ENCODE measurements around the gene INSIG2. TPM values are rescaled to one million over a fixed set of nuclear protein-coding genes. Genes with fewer than 3 reads are reported as not detected.

The INSIG2 gene
- total RNA-seq, 1 experiment from 2014 or later: 4.4 TPM

DNA sequence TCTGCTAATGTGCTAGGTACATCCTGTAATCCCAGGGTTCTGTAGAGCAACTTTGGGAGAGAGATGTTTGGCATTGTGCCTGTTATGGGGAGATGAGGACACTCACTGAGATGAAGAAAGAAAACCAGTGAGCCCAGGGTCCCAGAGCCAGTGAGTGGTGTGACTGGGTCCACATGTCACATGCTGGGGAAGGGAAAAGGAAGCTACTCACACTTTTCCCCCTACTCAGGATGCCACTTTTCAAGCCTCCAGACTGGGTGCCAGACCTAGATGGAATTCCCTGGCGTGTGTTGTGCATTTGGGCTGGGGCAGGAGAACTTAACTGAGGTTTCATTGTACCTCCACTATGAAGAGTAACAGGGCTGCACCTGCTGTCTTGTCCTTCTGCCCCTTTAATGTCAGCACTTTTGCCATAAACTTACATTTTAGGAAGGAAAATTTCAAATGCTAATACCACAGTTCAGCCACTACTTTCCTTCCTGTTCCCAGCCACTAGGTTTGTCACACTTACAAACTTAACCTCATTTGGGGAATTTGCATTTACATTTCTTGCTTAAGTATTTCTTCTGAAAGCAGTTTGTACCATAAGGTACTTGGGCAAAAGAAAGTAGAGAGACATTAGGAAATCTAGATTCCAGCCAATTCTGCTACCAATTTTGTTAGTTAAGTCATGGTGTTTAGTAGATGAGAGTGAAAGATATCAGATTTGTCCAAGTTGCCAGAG is 10.2 kb downstream of the INSIG2 start:
- DNase-seq (ENCODE audit: low spot score): no peak

DNA sequence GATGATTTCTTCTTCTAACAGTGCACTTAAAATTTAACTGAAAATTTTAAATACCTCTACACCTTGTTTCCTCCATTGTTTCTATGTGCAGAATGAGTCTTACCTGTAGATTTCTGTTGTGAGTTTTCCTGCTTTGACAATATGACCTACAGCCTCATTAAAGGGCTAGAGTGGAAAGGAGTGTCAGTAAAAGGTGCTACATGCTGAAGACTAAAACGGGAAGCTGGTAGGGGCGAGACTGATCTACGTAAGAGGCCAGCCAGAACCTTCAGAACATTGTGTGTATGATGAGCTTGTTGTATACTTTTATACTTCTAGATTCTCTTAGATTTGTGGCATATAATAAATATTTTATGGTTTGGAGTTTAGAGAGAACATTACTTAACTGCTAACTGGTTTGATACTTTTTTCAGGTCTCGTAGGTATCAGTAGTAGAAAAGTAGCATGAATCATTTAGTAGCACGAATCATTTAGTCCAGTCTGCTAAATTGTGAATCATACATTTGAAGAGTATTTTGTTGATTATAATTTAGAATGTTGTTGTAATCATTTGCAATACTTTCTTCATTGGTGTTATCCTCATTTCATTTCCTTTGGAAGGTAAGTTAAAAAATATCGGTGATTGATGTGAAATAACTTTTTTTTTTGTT is 14.3 kb downstream of the INSIG2 start:
- no peak for DNase-seq (ENCODE audit: low spot score)

DNA sequence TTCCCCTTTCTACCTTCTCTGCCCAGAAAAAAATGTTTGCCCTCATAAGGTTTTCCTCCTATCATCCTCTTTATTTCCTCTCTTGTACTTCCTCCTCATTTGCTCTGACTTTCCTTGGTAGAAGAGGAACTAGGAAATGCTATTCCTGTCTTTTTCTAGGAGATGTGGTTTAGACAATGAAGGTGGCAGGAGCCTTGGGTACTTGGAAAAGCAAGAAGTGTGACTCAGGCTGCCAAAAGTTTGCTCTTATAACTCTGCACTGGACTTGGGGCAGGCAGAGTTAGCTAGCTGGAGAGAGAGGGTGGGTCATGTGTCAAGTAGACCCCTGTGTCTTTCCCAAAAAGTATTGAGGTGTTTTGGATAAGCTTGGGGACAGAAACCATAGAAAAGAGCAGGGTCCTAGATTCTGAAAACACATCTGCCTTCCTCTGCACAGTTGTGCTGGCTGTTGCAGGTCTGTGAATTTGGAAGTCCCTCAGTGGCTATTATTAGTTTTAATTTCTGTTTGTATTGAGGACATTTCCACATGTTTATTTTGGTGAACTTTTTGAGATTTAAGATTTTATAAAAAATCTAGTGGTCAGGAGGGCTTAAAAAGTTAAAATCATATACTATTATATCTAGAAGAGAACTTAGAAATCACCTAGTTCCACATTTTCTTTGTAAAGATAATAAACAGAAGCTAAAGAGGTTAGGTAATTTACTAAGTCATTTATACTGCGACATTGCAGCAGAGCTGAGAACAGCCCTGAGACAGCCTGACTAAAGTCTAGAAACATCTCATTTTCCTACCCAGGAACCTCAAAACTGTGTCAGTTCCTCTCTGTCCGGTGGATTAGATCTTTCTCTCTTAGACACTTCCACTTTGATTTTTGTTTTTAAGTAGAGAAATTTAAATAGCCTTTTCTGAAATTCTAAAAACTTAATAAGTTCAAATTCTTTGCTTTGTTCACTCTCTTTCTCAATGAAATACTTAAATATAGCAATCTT is 16.0 kb downstream of the INSIG2 start:
- DNase-seq (ENCODE audit: low spot score): no peak

DNA sequence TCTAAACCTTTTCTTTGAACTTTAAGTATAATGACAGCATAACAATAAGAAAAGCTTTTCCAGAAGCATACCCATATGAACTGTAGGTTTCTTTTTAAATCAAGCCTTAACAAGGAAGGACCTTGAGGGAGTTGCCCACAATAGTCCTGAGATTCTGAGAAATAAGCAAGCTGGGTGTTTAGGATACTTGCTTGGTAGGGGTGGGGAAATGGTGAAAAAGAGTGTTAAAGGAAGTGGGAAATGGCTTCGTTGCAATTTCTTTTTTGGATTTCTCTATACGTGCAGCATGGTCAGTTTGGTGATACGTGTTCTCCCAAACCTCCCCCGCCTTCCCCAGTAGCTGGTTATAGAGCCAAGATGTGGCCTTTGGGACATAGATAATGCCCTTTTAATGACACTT is 17.2 kb downstream of the INSIG2 start:
- DNase-seq (ENCODE audit: low spot score): no peak

DNA sequence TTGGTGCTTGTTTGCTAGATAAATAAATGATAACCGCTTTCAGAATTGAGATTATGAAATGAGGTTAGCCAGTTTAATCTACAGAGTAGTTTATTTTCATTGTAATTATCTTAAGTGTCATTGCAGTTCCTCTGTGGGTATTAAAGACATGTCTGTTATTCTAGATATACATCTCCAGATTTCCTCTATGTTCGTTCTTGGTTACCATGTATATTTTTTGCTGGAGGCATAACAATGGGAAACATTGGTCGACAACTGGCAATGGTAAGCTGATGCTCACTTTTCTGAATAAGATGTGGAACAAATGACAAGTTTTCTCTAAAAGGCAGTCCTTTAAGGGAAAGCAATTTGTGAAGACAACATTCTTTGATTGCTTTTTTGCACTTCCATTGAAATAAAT is 18.7 kb downstream of the INSIG2 start:
- DNase-seq (ENCODE audit: low spot score): no peak

DNA sequence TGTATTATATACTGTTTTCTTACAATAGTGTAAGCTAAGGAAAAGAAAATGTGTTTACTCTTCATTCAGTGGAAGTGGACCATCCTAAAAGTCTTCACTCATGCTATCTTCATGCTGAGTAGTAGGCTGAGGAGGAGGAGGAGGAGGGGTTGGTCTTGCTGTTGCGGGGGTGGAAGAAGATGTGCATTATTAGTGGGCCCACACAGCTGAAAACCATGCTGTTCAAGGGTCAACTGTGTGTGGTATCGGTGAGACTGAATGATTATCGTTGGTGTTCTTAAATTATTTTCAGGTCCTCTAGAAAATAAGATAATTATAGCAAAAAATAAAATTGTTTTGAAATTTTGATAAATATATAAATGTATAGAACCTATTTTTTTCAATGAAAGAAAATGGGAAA is 22.0 kb downstream of the INSIG2 start:
- no peak for DNase-seq (ENCODE audit: low spot score)

DNA sequence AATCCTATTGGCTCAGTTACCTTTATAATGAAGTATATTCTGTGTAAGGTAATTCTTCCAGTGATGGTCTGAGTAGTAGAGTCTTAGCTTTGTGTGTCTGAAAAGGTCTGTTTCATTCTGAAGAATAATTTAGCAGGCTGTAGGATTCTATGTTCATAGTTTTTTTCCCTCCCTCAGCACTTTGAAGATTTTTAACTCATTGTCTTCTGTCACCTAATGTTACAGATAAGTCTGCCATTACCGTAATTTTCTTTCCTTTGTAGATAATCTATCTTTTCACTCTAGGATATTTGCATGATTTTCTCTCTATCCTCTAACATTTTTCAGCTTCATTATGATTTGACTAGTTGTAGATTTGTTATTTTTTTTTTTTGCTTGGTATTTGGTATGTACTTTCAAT is 22.7 kb downstream of the INSIG2 start:
- no peak for DNase-seq (ENCODE audit: low spot score)

DNA sequence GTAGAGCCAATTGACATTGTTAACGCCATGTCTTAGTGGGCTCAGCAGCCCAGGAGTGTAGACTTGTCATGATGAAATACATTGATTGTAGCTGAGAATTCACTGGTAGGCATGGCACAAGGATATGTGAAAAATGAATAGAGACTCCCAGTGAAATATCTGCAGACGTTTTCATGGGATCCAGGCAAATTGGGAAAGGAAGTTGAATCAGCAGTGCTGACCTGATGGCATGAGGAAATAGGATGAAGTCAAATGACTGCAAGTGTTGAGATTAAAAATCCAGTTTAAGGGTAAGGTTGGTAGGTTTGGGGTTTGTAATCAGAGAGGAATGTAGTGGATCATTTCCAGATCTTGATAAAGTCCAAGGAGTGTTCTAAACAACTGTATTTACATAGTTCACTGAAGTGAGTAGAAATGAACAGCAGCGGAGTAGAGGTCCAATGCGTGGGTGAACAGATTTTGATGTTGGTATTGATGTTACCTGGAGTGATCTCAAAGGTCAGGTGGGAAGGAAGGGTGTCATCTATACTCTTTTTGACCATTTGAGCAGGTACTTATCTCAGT is 24.6 kb downstream of the INSIG2 start:
- peak; percentile 87 for DNase-seq (ENCODE audit: low spot score)

DNA sequence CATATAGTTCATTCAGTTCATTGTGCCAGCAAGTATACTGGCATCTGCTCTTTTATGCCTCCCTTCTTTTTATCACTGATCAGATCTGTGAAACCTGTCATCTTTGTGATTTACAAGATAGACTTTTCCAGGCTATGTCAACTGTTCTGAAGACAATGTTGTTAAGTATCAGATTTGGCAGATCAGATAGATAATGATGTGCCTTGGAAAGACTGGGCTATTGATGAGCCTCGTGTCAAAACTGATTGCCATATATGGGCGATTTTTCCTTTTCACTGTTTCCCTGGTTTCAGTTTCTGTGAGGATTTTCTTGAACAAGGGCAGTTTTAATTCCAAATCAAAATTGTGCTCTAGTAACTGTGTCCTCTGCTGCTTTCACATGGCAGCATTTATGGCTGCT is 26.6 kb downstream of the INSIG2 start:
- no peak for DNase-seq (ENCODE audit: low spot score)

DNA sequence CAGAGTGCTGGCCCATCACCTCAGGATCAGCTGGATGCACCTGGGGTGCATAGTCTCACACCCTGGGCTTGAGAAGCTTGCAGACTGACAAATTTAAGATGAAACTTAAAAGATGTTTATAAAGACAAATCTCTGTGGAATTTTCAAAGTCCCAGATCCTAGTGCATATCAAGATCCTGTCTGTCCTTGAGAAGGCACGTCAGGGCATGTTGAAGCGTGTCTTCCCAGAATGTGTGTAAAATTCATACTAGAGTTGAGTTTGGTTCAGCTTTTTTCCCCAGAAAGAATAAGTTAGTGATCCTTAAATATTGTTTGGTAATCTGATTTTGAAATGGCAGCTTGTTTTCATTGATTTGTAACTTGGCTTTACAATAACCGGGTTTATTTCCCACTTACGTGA is 27.5 kb downstream of the INSIG2 start:
- no peak for DNase-seq (ENCODE audit: low spot score)

DNA sequence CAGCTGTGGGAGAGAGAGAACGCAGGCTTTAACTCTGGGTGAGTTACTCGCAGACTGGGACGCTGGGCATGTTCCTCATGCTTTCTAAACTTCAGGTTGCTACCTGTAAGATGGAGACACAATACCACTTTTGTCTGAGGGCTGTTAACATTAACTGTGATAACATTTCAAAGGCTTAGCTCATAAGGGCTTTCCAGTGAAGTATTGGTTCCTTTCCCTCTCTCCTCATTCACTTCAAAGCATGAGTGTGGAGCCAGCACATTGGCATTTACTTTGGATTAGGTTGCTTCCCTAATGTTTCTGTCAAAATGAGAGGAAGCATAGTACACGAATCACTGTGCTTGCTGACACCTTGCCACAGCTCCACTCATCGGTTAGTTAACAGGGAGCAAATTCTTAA is 30.2 kb downstream of the INSIG2 start:
- DNase-seq (ENCODE audit: low spot score): no peak

DNA sequence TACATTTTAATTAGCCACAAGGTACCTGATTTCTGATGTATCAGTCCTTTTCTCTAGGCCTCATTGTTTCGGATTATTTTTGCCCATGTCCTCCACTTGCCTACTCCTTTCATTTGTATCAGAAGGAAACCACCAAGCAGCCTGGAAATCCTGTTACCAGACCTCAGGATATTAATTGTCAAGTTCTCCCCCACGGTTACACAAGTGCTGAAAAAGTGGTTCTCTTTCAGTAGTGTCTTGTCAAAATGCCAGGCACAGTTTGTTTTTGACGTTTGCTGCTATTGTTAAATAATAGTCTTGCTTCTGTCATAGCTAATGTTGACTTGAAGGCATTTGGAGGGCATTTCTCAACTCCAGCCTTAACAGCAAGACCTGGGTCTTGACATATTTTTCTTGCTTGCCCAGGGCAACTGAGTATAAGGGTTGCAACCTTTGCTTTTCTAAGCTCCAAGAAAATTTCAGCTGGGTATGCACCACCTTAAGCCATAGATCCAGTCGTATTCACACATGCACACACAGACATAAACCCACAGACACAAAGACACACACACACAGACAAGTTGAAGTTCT is 31.0 kb downstream of the INSIG2 start:
- no peak for DNase-seq (ENCODE audit: low spot score)

DNA sequence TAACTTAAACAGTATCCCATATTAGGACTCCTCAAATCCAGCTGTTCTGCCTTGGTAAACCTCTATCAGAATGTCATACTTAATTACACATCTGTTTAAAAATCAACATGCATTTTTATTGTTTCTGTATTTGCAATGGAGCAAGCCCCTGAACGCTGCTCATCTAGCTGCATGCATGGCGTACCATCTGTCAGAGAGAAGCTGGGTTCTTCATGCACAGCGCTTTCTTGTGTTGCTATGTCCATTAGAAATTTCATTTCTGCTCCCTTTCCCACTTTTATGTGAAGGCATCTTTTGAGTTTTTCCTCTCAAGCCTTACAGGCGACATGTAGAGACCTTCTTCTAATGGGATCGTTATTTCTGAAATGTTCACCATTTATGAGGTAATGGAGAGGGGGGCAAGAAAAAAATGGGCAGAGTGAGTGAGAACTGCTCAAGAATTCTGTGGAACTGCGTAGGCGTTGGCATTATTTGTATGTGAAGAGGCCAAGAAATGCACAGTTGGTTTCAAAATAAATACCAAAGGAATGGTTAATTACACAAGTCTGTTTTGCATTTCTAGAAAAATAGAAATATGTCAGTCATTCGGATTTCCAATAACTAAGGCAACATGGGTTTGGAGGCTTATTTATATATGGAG is 31.6 kb downstream of the INSIG2 start:
- no peak for DNase-seq (ENCODE audit: low spot score)

DNA sequence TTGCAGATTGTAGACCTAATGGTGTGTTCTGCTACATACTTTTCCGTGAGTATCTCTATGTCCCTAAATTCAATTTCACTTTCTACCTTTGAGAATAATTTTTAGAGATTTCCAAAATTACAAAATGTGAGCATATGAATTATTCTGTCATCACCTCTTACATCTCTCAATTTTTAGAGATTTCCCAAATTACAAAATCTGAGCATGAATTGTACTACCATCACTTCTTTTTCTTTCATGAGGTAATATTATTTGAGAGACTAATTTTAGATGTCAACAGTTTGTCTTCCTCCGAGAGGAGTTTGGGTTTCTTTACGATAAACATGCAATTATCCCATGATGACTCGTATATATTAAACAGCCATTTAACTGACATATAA is 32.1 kb downstream of the INSIG2 start:
- DNase-seq (ENCODE audit: low spot score): no peak

DNA sequence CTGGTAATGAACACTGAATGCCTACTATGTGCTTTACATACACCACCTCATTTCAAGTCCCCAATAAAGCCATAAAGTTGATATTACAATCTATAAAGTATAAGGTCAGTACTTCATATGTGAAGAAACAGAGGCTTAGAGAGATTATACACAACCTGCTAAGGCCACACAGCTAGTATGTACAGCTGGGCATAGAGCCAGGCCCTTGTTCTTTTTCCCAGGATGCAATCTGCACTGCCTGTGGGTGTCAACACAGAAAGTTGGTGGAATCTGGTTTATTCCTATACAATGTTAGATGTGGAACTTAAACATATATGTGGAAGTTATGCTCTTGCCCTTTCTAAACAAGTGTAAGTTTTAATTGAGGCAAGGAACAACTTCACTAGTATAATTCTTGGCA is 32.8 kb downstream of the INSIG2 start:
- DNase-seq (ENCODE audit: low spot score): no peak

DNA sequence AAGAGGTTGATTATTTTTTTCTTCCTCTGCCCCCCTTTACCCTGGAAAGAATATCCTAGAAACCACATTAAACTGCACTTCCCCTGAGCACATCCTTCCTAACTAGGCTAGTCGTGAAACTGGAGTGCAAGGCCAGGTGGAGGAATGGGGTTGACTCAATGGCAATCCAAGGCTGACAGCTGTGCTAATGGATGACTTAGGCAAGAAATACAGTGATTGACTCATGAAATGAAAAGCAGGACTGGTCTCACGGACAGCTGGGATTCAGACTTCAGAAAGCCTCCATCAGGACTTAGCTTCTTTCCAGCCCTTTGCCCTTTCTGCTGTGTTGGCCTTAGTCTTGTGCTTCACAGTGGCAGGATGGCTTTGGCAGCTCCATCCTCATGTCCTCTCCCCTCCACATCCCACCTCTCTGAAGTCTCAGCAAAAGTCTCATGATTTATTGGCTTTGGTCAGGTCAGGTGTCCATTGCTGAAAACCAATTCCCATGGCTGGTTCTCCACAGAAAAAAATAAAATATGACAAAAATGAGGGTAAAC is 33.8 kb downstream of the INSIG2 start:
- DNase-seq (ENCODE audit: low spot score): no peak

DNA sequence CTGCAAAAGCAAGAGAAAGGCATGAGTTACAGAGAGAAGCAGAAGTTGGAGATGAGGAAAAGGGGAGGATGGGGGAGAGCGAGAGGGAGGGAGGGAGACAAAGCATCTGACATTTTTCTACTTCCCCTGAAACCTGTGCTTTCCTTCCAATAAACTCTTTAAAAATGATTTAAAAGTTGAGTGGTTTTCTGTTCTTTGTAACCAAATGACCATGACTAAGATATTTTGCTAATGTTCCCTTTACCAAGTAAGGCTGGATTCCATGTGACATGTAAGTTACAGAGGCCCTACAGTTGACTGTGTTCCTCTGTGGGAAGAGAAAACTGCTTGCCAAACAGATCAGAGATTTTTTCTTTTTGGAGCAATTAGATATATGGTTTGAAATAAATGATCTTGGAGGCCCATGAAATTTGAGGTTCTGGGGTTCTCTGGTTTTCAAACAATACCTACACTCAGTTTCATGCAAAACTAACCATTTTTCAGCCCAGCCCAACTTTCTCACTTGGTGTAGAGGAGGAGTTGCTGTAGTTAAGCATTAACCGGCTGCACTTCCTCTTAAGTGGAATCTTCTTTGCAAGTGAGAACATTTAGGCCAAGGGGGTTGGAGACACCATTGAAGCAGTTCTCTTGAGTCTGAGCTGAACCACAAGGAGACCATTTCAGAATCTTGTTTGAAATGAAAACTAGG is 34.5 kb downstream of the INSIG2 start:
- DNase-seq (ENCODE audit: low spot score): peak; percentile 69

DNA sequence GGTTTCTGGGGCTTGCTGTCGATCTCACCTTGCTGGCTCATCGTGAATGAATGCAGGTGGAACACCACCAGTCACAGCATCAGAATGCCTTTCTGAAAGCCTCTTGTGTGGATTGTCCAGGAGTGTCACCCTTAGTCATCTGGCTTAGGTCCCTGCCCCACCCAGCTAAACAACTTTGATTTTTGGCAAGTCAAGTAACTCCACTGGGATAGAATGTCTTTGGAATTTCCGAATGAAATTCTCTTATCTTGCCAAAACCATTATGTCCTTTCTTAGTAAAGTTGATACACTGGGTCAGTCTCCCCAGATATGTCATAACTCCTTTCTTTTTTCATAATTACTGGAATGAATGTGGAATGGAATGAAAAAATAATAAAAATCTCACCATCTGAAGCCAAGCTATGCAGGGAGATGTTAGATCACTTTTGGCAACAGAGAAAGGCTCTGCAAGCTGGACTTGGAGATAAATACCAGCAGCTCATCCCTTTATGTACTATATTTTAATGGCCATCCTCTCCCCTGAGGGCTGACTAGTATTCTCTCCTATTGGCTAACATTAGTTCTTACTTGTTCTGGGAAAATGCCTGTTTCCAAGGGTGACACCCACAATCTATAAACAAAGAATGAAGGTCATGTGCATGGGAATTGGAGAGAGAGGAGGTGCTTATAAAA is 35.4 kb downstream of the INSIG2 start:
- DNase-seq (ENCODE audit: low spot score): peak; percentile 79

DNA sequence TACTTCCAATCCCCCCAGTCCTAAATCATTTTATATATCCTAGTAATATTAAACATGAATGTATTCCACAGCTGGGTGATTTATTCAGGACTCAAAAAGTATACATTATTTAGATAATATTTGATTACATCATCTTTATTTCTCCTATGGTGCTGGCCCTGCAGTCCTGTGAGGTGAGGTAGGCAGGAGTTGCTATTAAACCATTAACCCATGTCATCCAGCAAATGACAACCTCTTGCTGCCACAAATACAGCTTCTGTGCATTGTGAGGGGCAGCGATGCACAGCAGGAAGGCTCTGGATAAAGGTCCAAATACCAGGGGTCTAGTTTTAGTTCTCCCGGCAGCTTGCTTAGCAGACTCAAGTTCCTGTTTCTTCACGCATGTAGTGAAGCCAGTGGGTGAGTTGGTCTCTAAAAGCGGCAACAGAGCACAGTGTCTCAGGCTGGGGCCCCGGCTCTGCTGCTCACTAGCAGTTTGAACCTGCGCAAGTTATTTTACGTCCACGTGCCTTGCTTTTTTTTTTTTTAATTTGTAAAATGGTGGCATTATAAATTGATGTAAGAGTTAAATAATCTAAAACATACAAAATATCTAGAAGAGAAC is 36.1 kb downstream of the INSIG2 start:
- DNase-seq (ENCODE audit: low spot score): no peak
